ENCODE data around the gene PPOX.

- TF ChIP-seq POLR2A (IDR thresholded peaks at IDR 0.05): no peak
- TF ChIP-seq POLR2AphosphoS5 (IDR thresholded peaks at IDR 0.05): no peak
Measured at GRCh38 chr1:161161652-161162051, 4.6 kb upstream of the PPOX start.
